Measurements from ENCODE around the gene ASTN1. TPM values are rescaled to one million over a fixed set of nuclear protein-coding genes. Genes with fewer than 3 reads are reported as not detected.

The ASTN1 gene
- total and polyA plus RNA-seq, 9 donors, result 3.8 to 8.5 (median 6.2) TPM

- DNase-seq, result no peak
- H3K27ac ChIP-seq (ENCODE audit: low read length), result no peak overlapping the region
- 100% methylated on average over 1 of the region's 2 CpGs for WGBS (ENCODE audit: insufficient coverage)
Measured at GRCh38 chr1:176939993-176940392, 224.5 kb downstream of the ASTN1 start.

GRCh38 chr1:176938375-176938774 is 226.1 kb downstream of the ASTN1 start:
- H3K36me3 ChIP-seq (ENCODE audit: control insufficient read depth, insufficient read depth, low read length), result no peaks in the 10 kb centered on the region
- no peaks in the 10 kb centered on the region for H3K27me3 ChIP-seq (ENCODE audit: control insufficient read depth, insufficient read depth, low read length)
- H3K9me3 ChIP-seq (replicated peaks; ENCODE audit: control insufficient read depth, low read depth, low read length), result no peaks in the 10 kb centered on the region
- no peak overlapping the region for H3K4me3 ChIP-seq (ENCODE audit: low read length)
- H3K4me1 ChIP-seq (ENCODE audit: control insufficient read depth, insufficient read depth, low read length), result no peaks in the 10 kb centered on the region
- no CpG with 5 or more reads among the region's 1 CpG for WGBS (ENCODE audit: insufficient coverage)
- H3K27ac ChIP-seq (ENCODE audit: low read length), result no peak overlapping the region
- DNase-seq, result no peak

More at GRCh38 chr1:176939993-176940392, 224.5 kb downstream of the ASTN1 start:
- H3K9me3 ChIP-seq (replicated peaks; ENCODE audit: control insufficient read depth, low read depth, low read length), result no peaks in the 10 kb centered on the region
- no peaks in the 10 kb centered on the region for H3K27me3 ChIP-seq (ENCODE audit: control insufficient read depth, insufficient read depth, low read length)
- no peak overlapping the region for H3K4me3 ChIP-seq (ENCODE audit: low read length)
- H3K36me3 ChIP-seq (ENCODE audit: control insufficient read depth, insufficient read depth, low read length), result no peaks in the 10 kb centered on the region
- no peaks in the 10 kb centered on the region for H3K4me1 ChIP-seq (ENCODE audit: control insufficient read depth, insufficient read depth, low read length)

- H3K27me3 ChIP-seq (ENCODE audit: control insufficient read depth, insufficient read depth, low read length), result no peaks in the 10 kb centered on the region
- 80% methylated on average over 1 of the region's 4 CpGs for WGBS (ENCODE audit: insufficient coverage)
- no peaks in the 10 kb centered on the region for H3K4me1 ChIP-seq (ENCODE audit: control insufficient read depth, insufficient read depth, low read length)
- H3K4me3 ChIP-seq (ENCODE audit: low read length), result no peak overlapping the region
- no peaks in the 10 kb centered on the region for H3K9me3 ChIP-seq (replicated peaks; ENCODE audit: control insufficient read depth, low read depth, low read length)
- H3K27ac ChIP-seq (ENCODE audit: low read length), result no peak overlapping the region
- H3K36me3 ChIP-seq (ENCODE audit: control insufficient read depth, insufficient read depth, low read length), result no peaks in the 10 kb centered on the region
- no peak for DNase-seq
Measured at GRCh38 chr1:176934370-176934769, 230.1 kb downstream of the ASTN1 start.

GRCh38 chr1:176932114-176933104 is 232.1 kb downstream of the ASTN1 start:
- Histone ChIP-seq H3K9me3 (replicated peaks; ENCODE audit: control insufficient read depth, low read depth, low read length) (no peaks in the 10 kb centered on the region), H3K36me3 (ENCODE audit: control insufficient read depth, insufficient read depth, low read length) (no peaks in the 10 kb centered on the region), H3K4me3 (ENCODE audit: low read length) (no peak overlapping the region), H3K27ac (ENCODE audit: low read length) (no peak overlapping the region), H3K27me3 (ENCODE audit: control insufficient read depth, insufficient read depth, low read length) (no peaks in the 10 kb centered on the region), H3K4me1 (ENCODE audit: control insufficient read depth, insufficient read depth, low read length) (no peaks in the 10 kb centered on the region)
- WGBS (ENCODE audit: insufficient coverage), result no CpG with 5 or more reads among the region's 7 CpGs
- no peak for DNase-seq

- WGBS (ENCODE audit: insufficient coverage), result no CpG with 5 or more reads among the region's 1 CpG
- Histone ChIP-seq H3K4me3 (ENCODE audit: low read length) (no peak overlapping the region), H3K27ac (ENCODE audit: low read length) (no peak overlapping the region), H3K9me3 (replicated peaks; ENCODE audit: control insufficient read depth, low read depth, low read length) (no peaks in the 10 kb centered on the region), H3K36me3 (ENCODE audit: control insufficient read depth, insufficient read depth, low read length) (no peaks in the 10 kb centered on the region), H3K4me1 (ENCODE audit: control insufficient read depth, insufficient read depth, low read length) (no peaks in the 10 kb centered on the region), H3K27me3 (ENCODE audit: control insufficient read depth, insufficient read depth, low read length) (no peaks in the 10 kb centered on the region)
- no peak for DNase-seq
Measured at GRCh38 chr1:176931526-176931925, 233.0 kb downstream of the ASTN1 start.

GRCh38 chr1:176926330-176927086 is 238.0 kb downstream of the ASTN1 start:
- WGBS (ENCODE audit: insufficient coverage), result 80% methylated on average over 1 of the region's 5 CpGs
- Histone ChIP-seq H3K4me3 (ENCODE audit: low read length) (no peak overlapping the region), H3K27ac (ENCODE audit: low read length) (no peak overlapping the region), H3K27me3 (ENCODE audit: control insufficient read depth, insufficient read depth, low read length) (no peaks in the 10 kb centered on the region), H3K9me3 (replicated peaks; ENCODE audit: control insufficient read depth, low read depth, low read length) (no peaks in the 10 kb centered on the region), H3K36me3 (ENCODE audit: control insufficient read depth, insufficient read depth, low read length) (no peaks in the 10 kb centered on the region), H3K4me1 (ENCODE audit: control insufficient read depth, insufficient read depth, low read length) (no peaks in the 10 kb centered on the region)
- DNase-seq, result no peak

GRCh38 chr1:176925223-176925622 is 239.3 kb downstream of the ASTN1 start:
- DNase-seq, result peak; percentile 15
- Histone ChIP-seq H3K27me3 (ENCODE audit: control insufficient read depth, insufficient read depth, low read length) (no peaks in the 10 kb centered on the region), H3K4me3 (ENCODE audit: low read length) (no peak overlapping the region), H3K36me3 (ENCODE audit: control insufficient read depth, insufficient read depth, low read length) (no peaks in the 10 kb centered on the region), H3K27ac (ENCODE audit: low read length) (no peak overlapping the region), H3K9me3 (replicated peaks; ENCODE audit: control insufficient read depth, low read depth, low read length) (no peaks in the 10 kb centered on the region), H3K4me1 (ENCODE audit: control insufficient read depth, insufficient read depth, low read length) (no peaks in the 10 kb centered on the region)
- no CpG with 5 or more reads among the region's 5 CpGs for WGBS (ENCODE audit: insufficient coverage)

GRCh38 chr1:176923283-176923682 is 241.2 kb downstream of the ASTN1 start:
- no peaks in the 10 kb centered on the region for H3K27me3 ChIP-seq (ENCODE audit: control insufficient read depth, insufficient read depth, low read length)
- WGBS (ENCODE audit: insufficient coverage), result no CpG with 5 or more reads among the region's 1 CpG
- H3K9me3 ChIP-seq (replicated peaks; ENCODE audit: control insufficient read depth, low read depth, low read length), result no peaks in the 10 kb centered on the region
- no peak overlapping the region for H3K27ac ChIP-seq (ENCODE audit: low read length)
- H3K4me1 ChIP-seq (ENCODE audit: control insufficient read depth, insufficient read depth, low read length), result no peaks in the 10 kb centered on the region
- no peak for DNase-seq
- H3K4me3 ChIP-seq (ENCODE audit: low read length), result no peak overlapping the region
- H3K36me3 ChIP-seq (ENCODE audit: control insufficient read depth, insufficient read depth, low read length), result no peaks in the 10 kb centered on the region

- no peak overlapping the region for H3K4me3 ChIP-seq (ENCODE audit: low read length)
- DNase-seq, result no peak
- no peaks in the 10 kb centered on the region for H3K4me1 ChIP-seq (ENCODE audit: control insufficient read depth, insufficient read depth, low read length)
- no peak overlapping the region for H3K27ac ChIP-seq (ENCODE audit: low read length)
- H3K27me3 ChIP-seq (ENCODE audit: control insufficient read depth, insufficient read depth, low read length), result no peaks in the 10 kb centered on the region
- H3K36me3 ChIP-seq (ENCODE audit: control insufficient read depth, insufficient read depth, low read length), result no peaks in the 10 kb centered on the region
- WGBS (ENCODE audit: insufficient coverage), result 83% methylated on average over 1 of the region's 8 CpGs
- H3K9me3 ChIP-seq (replicated peaks; ENCODE audit: control insufficient read depth, low read depth, low read length), result no peaks in the 10 kb centered on the region
Measured at GRCh38 chr1:176919386-176920378, 244.8 kb downstream of the ASTN1 start.
